Measurements from ENCODE around the gene PKD2L1. TPM values are rescaled to one million over a fixed set of nuclear protein-coding genes. Genes with fewer than 3 reads are reported as not detected.

The PKD2L1 gene
- total and polyA plus RNA-seq, 2 donors, result 0.19 to 6.1 TPM

GRCh38 chr10:100340948-100341847 is 11.2 kb upstream of the PKD2L1 start:
- DNase-seq (ENCODE audit: low read depth in 6 of 9, low spot score in 9 of 9), result no peak
- no peaks in the 10 kb centered on the region for H3K9me3 ChIP-seq (ENCODE audit: control insufficient read depth in 2 of 2, insufficient read depth in 1 of 2, low read length in 1 of 2)
- no peaks in the 10 kb centered on the region for H3K36me3 ChIP-seq (ENCODE audit: control insufficient read depth in 2 of 2, insufficient read depth in 2 of 2, low read length in 1 of 2)
- H3K4me1 ChIP-seq (ENCODE audit: control insufficient read depth in 2 of 2, insufficient read depth in 2 of 2, low read length in 2 of 2), result peaks cover 0 to 18% of the 10 kb centered on the region in 2 donors
- 91% methylated on average over 12 of the region's 12 CpGs for WGBS
- H3K4me3 ChIP-seq (ENCODE audit: low read length in 2 of 2), result no peak overlapping the region
- H3K27ac ChIP-seq (ENCODE audit: low read depth in 1 of 2, low read length in 1 of 2), result peak overlapping the region in 1 of 2 donors; percentile 5
- peaks cover 0 to 3% of the 10 kb centered on the region in 2 donors for H3K27me3 ChIP-seq (ENCODE audit: control insufficient read depth in 2 of 2, insufficient read depth in 1 of 2, low read length in 1 of 2)

- DNase-seq (ENCODE audit: low read depth in 6 of 9, low spot score in 9 of 9), result no peak
- peaks cover 0 to 10% of the 10 kb centered on the region in 2 donors for H3K4me1 ChIP-seq (ENCODE audit: control insufficient read depth in 2 of 2, insufficient read depth in 2 of 2, low read length in 2 of 2)
- H3K27me3 ChIP-seq (ENCODE audit: control insufficient read depth in 2 of 2, insufficient read depth in 1 of 2, low read length in 1 of 2), result no peaks in the 10 kb centered on the region
- H3K9me3 ChIP-seq (ENCODE audit: control insufficient read depth in 2 of 2, insufficient read depth in 1 of 2, low read length in 1 of 2), result no peaks in the 10 kb centered on the region
- H3K36me3 ChIP-seq (ENCODE audit: control insufficient read depth in 2 of 2, insufficient read depth in 2 of 2, low read length in 1 of 2), result no peaks in the 10 kb centered on the region
- H3K4me3 ChIP-seq (ENCODE audit: low read length in 2 of 2), result no peak overlapping the region
- 54% methylated on average over 5 of the region's 5 CpGs for WGBS
- H3K27ac ChIP-seq (ENCODE audit: low read depth in 1 of 2, low read length in 1 of 2), result no peak overlapping the region
Measured at GRCh38 chr10:100339236-100339635, 9.2 kb upstream of the PKD2L1 start.

- no peak overlapping the region for H3K4me3 ChIP-seq (ENCODE audit: low read length in 2 of 2)
- WGBS, result 74% methylated on average over 4 of the region's 4 CpGs
- no peak overlapping the region for H3K27ac ChIP-seq (ENCODE audit: low read depth in 1 of 2, low read length in 1 of 2)
Measured at GRCh38 chr10:100338434-100339036, 8.5 kb upstream of the PKD2L1 start.

GRCh38 chr10:100334762-100335161 is 4.7 kb upstream of the PKD2L1 start:
- 92% methylated on average over 9 of the region's 9 CpGs for WGBS

More at GRCh38 chr10:100338434-100339036, 8.5 kb upstream of the PKD2L1 start:
- no peaks in the 10 kb centered on the region for H3K9me3 ChIP-seq (ENCODE audit: control insufficient read depth in 2 of 2, insufficient read depth in 1 of 2, low read length in 1 of 2)
- H3K36me3 ChIP-seq (ENCODE audit: control insufficient read depth in 2 of 2, insufficient read depth in 2 of 2, low read length in 1 of 2), result no peaks in the 10 kb centered on the region
- H3K27me3 ChIP-seq (ENCODE audit: control insufficient read depth in 2 of 2, insufficient read depth in 1 of 2, low read length in 1 of 2), result no peaks in the 10 kb centered on the region
- peak in 5 of 9 donors; percentile 62 to 83 (median 75) for DNase-seq (ENCODE audit: low read depth in 6 of 9, low spot score in 9 of 9)
- peaks cover 0 to 10% of the 10 kb centered on the region in 2 donors for H3K4me1 ChIP-seq (ENCODE audit: control insufficient read depth in 2 of 2, insufficient read depth in 2 of 2, low read length in 2 of 2)

DNA sequence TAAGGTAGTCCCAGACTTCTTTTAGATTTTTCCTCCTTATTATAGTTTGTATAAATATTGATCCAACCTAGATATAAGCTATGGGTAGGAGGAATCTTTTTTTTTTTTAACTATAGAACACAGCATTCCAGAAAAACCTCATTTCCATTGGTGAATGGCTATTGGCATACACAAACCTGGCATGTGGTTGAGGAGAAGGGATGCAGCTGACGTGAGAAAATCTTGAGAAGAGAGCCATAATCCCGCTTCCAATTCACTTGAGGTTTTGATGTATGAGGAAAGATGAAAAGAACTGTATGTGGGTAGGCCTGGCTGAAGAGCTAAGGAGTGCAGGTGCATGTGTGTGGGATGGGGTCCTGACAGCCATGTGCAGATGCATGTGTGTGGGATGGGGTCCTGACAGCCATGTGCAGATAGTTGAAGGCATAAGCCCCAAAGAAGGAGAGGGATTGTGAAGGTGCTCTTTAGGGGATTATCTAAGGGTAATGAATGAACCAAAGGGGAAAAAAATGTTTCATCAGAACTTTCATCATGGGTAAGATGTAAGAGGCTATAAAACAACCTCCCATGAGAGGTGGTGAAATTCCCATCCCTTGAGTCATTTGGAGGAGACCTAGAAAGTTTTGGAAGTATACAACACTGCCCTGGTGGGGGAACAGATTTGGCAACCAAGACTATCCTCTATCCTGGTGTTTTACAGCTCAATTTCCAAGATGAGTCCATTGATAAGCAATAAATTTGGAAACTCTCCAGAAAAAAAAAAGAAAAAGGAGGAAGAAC is 3.8 kb upstream of the PKD2L1 start:
- Histone ChIP-seq H3K4me3 (ENCODE audit: low read length in 2 of 2) (no peak overlapping the region), H3K27me3 (ENCODE audit: control insufficient read depth in 2 of 2, insufficient read depth in 1 of 2, low read length in 1 of 2) (peaks cover 0 to 20% of the 10 kb centered on the region in 2 donors), H3K27ac (ENCODE audit: low read depth in 1 of 2, low read length in 1 of 2) (no peak overlapping the region), H3K36me3 (ENCODE audit: control insufficient read depth in 2 of 2, insufficient read depth in 2 of 2, low read length in 1 of 2) (no peaks in the 10 kb centered on the region), H3K4me1 (ENCODE audit: control insufficient read depth in 2 of 2, insufficient read depth in 2 of 2, low read length in 2 of 2) (peaks cover 0 to 3% of the 10 kb centered on the region in 2 donors), H3K9me3 (ENCODE audit: control insufficient read depth in 2 of 2, insufficient read depth in 1 of 2, low read length in 1 of 2) (no peaks in the 10 kb centered on the region)
- no peak for DNase-seq (ENCODE audit: low read depth in 6 of 9, low spot score in 9 of 9)
- 81% methylated on average over 2 of the region's 2 CpGs for WGBS

More at GRCh38 chr10:100334762-100335161, 4.7 kb upstream of the PKD2L1 start:
- no peaks in the 10 kb centered on the region for H3K36me3 ChIP-seq (ENCODE audit: control insufficient read depth in 2 of 2, insufficient read depth in 2 of 2, low read length in 1 of 2)
- no peak for DNase-seq (ENCODE audit: low read depth in 6 of 9, low spot score in 9 of 9)
- H3K27ac ChIP-seq (ENCODE audit: low read depth in 1 of 2, low read length in 1 of 2), result no peak overlapping the region
- H3K4me3 ChIP-seq (ENCODE audit: low read length in 2 of 2), result no peak overlapping the region
- H3K4me1 ChIP-seq (ENCODE audit: control insufficient read depth in 2 of 2, insufficient read depth in 2 of 2, low read length in 2 of 2), result peaks cover 0 to 10% of the 10 kb centered on the region in 2 donors
- H3K27me3 ChIP-seq (ENCODE audit: control insufficient read depth in 2 of 2, insufficient read depth in 1 of 2, low read length in 1 of 2), result peaks cover 0 to 20% of the 10 kb centered on the region in 2 donors
- no peaks in the 10 kb centered on the region for H3K9me3 ChIP-seq (ENCODE audit: control insufficient read depth in 2 of 2, insufficient read depth in 1 of 2, low read length in 1 of 2)

DNA sequence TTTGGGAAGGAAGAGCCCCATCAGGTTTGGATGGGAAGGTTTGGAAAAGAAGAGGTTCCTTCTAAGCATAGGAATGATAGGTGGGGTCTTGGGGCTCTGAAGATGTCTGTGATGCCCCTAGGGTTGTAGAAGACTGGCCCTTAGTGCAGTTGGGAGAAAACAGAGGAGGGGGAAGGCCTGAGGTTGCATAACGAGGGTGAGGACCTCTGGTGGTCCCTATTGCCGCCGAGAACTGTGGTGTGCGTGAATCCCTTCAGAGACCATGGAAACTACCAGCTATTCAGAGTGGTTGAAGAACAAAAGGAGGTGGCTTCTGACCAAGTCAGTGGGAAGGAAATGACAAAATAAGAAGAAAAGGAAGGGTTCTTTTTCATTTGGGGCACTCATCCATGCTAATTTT is 3.1 kb upstream of the PKD2L1 start:
- H3K4me1 ChIP-seq (ENCODE audit: control insufficient read depth in 2 of 2, insufficient read depth in 2 of 2, low read length in 2 of 2), result no peaks in the 10 kb centered on the region
- H3K36me3 ChIP-seq (ENCODE audit: control insufficient read depth in 2 of 2, insufficient read depth in 2 of 2, low read length in 1 of 2), result no peaks in the 10 kb centered on the region
- DNase-seq (ENCODE audit: low read depth in 6 of 9, low spot score in 9 of 9), result no peak
- no peak overlapping the region for H3K4me3 ChIP-seq (ENCODE audit: low read length in 2 of 2)
- no peaks in the 10 kb centered on the region for H3K9me3 ChIP-seq (ENCODE audit: control insufficient read depth in 2 of 2, insufficient read depth in 1 of 2, low read length in 1 of 2)
- 74% methylated on average over 4 of the region's 4 CpGs for WGBS
- no peak overlapping the region for H3K27ac ChIP-seq (ENCODE audit: low read depth in 1 of 2, low read length in 1 of 2)
- peaks cover 0 to 20% of the 10 kb centered on the region in 2 donors for H3K27me3 ChIP-seq (ENCODE audit: control insufficient read depth in 2 of 2, insufficient read depth in 1 of 2, low read length in 1 of 2)

DNA sequence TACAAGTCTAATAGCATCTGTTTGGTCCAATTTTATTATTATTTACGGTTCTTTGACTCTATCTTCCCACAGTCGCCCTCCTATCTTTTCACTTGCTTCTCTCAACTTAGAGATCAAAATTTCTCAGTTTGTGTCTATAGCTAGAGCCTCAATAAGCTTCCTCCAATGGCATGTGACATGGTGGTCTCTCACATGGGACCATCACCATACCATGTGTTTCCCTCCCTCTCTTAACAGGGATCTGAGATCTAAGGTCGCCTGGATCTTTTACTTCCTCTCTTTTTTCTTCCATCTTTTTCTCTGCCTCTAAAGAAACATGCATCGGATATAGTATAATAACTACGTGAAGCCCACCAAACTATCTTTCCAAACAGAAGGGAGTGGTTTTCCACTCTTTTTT is 1.8 kb downstream of the PKD2L1 start:
- Histone ChIP-seq H3K27me3 (ENCODE audit: control insufficient read depth in 2 of 2, insufficient read depth in 1 of 2, low read length in 1 of 2) (peaks cover 0 to 20% of the 10 kb centered on the region in 2 donors), H3K9me3 (ENCODE audit: control insufficient read depth in 2 of 2, insufficient read depth in 1 of 2, low read length in 1 of 2) (no peaks in the 10 kb centered on the region), H3K4me1 (ENCODE audit: control insufficient read depth in 2 of 2, insufficient read depth in 2 of 2, low read length in 2 of 2) (no peaks in the 10 kb centered on the region), H3K36me3 (ENCODE audit: control insufficient read depth in 2 of 2, insufficient read depth in 2 of 2, low read length in 1 of 2) (no peaks in the 10 kb centered on the region), H3K27ac (ENCODE audit: low read depth in 1 of 2, low read length in 1 of 2) (no peak overlapping the region), H3K4me3 (ENCODE audit: low read length in 2 of 2) (no peak overlapping the region)
- no peak for DNase-seq (ENCODE audit: low read depth in 6 of 9, low spot score in 9 of 9)
- 76% methylated on average over 5 of the region's 5 CpGs for WGBS

GRCh38 chr10:100327718-100328009 is 2.4 kb downstream of the PKD2L1 start:
- H3K4me3 ChIP-seq (ENCODE audit: low read length in 2 of 2), result no peak overlapping the region
- H3K36me3 ChIP-seq (ENCODE audit: control insufficient read depth in 2 of 2, insufficient read depth in 2 of 2, low read length in 1 of 2), result no peaks in the 10 kb centered on the region
- no peak for DNase-seq (ENCODE audit: low read depth in 6 of 9, low spot score in 9 of 9)
- H3K9me3 ChIP-seq (ENCODE audit: control insufficient read depth in 2 of 2, insufficient read depth in 1 of 2, low read length in 1 of 2), result no peaks in the 10 kb centered on the region
- no peaks in the 10 kb centered on the region for H3K4me1 ChIP-seq (ENCODE audit: control insufficient read depth in 2 of 2, insufficient read depth in 2 of 2, low read length in 2 of 2)
- peaks cover 0 to 17% of the 10 kb centered on the region in 2 donors for H3K27me3 ChIP-seq (ENCODE audit: control insufficient read depth in 2 of 2, insufficient read depth in 1 of 2, low read length in 1 of 2)
- no peak overlapping the region for H3K27ac ChIP-seq (ENCODE audit: low read depth in 1 of 2, low read length in 1 of 2)
- WGBS, result 93% methylated on average over 3 of the region's 3 CpGs
